Stimulated activated CD8-positive, alpha-beta memory T cell treated with anti-CD3 and anti-CD28 coated beads, Interleukin-12 subunit alpha, Interleukin-12 subunit beta, amount 100 ng/mL, for 24 hours (primary cell): ENCODE results near the gene ZC3H12D.
"Not testable (repeated sequence)": the region's sequence is repeated elsewhere in the genome, so short reads cannot be mapped to it uniquely, and the experiment has no call there.

Source experiments
- DNase-seq: peaks from one replicate; pipeline ENCODE4 v3.0.0-alpha.2; 2020; ENCODE audit errors: extremely low read depth

ZC3H12D gene

DNA sequence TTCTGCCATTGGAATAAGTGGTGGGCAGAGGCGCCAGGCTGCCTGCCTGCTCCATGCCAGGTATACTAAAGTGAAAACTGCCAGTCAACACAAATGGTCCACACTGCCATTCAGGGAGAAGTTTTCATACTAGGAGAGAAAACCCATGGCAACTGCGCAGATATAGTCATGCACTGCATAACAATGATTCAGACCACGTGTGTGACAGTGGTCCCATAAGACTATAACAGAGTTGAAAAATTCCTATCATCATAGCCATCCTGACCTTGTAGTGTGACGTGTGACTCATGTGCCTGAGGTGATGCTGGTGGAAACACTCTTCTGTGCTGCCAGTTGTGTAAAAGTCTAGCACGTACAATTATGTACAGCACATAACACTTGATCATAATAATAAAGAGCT is 25.1 kb downstream of the ZC3H12D start:
- DNase-seq: no peak

DNA sequence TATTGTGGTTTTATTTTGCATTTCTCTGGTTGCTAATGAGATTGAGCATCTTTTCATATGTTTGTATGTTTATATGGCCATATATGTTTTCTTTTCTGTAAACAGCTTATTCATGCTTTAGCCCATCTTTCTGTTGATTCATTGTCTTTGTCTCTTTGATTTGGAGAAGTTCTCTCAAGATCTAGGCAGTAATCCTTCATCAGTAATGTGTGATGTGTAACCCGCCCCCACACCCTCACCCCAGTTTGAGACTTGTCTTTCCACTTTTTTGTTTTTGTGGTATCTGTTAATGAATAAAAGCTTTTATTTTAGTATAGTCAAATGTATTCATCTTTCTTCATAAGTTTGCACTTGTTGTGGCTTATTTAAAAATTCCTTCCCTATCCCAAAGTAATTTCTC is 26.0 kb downstream of the ZC3H12D start:
- DNase-seq: no peak

DNA sequence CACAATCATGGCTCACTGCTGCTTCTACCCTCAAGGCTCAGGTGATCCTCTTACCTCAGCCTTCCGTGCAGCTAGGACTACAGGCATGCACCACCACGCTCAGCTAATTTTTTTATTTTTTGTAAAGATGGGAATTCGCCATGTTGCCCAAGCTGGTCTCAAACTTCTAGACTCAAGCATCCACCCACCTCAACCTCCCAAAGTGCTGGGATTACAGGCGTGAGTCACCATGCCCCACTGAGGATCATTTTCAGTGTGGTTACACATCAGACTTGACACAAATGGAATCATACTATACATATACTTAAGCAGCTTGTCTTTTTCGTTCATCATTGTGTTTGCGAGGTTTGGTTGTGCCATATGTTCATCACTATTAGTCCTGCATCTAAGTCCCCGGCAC is 26.6 kb downstream of the ZC3H12D start:
- no peak for DNase-seq

DNA sequence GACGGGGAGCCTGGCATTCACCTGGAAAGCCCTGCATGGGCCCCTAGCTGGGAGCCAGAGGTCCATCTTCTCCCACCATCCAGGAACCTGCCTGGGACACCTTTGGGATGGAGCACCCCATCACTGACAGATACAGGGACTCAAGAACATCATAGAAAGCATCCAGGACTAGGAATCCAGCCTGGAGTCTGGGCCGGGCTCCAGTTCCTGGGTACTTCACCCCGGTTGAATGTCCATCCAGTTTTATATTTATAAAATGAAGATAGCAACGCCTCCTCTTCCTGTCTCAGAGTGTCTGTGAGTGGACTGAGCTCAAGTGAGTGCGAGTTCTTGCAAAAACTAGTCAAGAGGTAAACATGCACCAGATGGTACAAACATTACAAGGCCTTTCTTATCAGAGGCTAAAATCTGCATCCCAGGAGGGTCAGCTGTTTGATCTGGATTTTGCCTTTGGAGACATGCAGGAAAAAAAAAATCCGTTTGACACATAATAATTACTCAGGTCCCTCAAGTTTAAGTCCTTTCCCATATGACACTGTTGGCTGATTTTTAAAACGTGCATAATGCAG is 27.4 kb downstream of the ZC3H12D start:
- DNase-seq: no peak

DNA sequence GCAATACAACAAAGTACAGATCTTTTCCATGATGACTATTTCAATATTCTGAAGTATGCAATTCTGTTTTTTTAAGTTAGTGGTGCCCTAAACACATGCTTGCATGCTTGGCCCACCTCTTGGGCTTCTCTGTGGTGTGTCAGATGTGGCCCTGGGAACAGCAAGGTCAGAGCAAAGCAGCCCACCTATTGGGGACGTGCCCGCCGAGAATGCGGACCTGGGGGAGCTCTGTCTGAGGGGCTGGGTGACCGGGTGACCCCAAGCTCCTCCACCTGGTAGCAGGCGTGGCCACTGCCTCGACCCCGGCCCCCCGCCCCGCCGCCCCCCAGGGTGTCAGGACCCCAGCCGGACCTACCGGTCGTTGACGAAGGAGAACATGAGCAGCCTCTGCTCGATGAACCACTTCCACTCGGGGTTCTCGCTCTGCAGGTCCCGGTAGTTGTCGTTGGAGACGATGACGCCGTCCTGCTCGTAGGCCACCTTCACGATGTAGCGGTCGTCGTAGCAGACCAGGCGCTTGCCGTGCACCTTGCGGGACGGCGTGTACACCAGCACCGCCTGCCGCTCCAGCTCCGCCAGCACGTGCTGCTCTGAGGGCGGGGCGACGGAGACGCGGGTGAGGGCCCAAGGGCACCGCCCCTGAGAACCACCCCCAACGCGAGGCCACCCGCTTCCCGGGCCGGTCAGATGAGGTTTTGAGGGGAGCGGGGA is 28.3 kb downstream of the ZC3H12D start:
- DNase-seq: no peak

DNA sequence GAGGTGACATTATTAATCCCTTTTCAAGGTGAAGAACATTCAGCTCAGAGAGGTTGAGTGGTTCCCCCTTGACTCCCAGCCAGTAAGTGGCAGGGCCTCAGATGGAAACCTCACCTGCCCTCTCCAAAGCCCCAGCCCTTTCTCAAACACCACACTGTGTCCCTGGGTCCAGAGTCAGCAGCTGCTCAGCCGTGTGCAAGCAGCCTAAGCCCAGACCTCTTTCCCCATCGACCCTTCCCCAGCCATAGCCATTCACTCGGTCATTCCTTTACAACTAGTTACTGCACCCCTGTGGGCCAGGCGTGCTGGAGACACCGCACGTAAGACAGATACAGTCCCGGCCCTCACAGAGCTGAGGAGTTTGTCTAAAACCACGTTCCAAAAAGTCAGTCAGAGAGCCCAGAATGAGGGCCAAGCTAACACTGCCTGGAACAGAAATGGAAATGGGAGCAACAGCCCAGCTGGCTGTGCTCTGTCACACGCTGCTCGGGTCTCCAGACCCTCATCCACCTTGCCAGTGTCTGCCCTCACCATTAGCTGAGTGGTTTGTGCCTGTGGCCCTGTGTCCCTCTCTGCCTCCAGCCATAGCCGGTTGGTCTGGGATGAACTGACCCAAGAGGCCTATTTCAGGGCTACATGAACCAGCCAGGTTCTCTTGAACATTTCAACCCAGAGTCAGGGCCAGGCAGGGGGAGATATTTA is 29.6 kb downstream of the ZC3H12D start:
- no peak for DNase-seq

DNA sequence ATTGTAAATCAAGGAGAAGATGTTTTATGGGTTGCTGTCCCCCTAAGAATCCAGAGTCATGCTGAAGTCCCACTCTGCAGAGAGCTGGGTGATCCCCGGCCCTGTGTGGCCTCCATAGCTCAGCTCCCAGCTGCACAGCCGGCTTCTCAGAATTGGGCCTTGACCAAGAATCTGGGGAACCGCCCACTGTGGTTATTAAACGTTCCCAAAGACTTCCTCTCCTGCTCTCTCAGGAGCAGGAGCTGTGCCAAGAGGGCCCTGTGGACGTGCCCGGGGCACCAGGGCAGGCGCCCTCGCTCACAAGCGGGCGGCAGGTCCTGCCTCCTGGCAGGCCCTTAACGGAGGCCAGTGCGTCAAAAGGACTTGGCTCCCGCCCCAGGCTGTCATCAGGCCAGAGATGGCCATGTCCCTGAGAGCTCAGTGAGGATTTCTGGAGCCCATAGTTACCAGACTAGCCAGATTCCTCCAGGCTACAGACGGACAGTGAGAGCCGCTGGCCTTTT is 30.4 kb downstream of the ZC3H12D start:
- no peak for DNase-seq

DNA sequence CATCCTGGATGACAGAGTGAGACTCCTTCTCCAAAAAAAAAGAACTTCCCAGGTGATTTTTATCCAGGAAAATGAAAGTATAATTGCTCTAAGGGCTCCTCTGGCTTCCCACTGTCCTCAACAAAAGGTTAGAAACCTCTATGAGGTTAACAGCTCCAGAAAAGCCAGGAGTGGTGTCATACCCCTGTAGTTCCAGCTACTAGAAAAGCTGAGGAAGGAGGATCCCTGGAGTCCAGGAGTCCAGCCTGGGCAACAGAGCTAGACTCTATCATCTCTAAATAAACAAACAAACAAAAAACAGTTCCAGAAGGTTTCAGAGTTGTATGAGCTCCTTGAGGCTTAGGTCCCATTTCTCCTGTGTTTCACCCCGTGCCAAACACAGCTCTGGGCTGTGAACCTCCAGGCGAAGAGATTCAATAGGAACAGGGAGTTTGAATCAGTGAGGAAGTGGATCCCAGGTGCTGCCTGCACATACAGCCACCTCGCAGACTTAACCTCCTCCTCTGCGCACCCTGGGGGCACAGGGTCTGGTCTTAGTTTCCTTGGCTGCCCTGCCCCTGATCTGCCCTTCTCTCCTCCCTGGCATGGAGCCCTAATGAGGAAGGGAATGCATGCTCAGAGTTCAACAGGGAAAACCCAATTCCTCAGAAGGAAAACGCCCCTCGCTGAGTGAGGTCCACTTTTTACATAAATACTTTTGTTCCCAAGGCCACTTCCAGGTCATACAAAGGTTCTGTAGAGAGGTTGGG is 31.0 kb downstream of the ZC3H12D start:
- DNase-seq: no peak

DNA sequence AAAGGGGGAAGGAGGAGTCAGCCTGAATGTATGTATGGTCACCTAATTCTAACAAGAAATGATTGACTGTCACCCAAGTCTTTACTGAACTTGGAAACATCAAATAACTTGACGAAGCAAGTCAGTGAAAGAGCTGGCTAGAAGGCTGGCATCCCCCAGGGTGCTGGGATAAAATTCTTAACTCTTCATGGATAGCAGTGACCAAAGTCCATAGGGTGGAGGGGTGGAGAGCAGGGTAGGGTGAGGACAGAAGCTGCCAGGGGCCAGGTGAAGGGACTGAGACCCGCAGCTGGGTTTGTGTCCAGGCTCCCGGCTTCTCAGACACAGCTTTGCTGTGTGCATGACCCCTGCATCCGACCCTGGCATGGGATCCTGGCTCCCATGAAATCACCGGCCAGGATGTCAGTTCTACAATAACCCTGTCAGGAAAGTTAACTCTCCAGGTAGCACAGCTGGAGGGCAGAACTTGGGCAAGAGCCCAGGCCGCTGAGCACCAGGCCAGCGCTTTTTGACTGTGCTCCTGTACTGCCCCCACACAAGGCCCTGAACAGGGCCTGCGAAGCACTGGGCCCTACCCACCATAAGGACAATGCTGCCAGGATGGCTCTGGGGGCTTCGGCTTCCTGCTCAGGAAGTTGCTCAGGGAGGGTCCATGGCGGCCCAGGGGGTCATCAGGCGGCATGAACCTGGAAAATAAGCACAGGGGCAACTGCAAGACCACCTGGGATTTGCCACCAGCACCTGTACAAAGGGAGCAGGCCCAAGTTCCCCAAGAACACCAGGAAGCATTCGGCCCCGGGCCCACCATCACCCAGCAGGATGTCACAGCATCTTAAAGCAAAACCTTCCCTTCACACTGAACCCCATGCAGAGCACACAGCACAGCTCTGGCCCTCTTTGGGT is 32.5 kb downstream of the ZC3H12D start:
- no peak for DNase-seq

DNA sequence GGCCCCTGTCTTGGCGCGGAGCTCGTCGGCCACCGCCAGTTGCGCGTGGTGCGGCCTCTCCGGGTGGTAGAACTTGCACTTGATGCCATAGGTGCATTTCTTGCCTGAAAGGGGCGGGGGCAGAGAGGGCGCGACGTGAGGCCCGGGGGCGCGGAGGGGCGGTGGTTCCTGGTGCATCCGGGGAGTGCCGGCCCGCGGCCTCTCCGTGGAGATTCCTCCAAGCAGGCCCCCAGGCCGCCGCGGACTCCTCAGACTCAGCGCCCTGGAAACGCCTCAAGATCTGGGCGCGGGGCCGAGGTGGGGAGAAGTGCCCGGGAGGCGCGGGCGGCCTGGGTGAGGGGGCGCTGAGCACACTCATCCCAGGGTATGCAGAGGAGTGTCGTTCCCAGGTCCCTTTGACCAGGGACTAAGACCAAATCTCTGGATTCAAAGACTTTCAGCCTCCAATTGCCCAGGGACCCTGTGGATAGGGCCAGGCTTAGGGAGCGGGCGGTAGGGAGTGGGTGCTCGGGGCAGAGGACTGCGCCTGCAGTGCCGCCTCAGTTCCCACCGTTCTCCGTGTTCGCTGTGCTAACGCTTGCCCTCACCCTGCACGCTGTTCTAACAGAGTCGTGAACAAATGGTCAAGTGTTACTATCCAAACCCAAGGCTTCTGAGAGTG is 33.3 kb downstream of the ZC3H12D start:
- no peak for DNase-seq

DNA sequence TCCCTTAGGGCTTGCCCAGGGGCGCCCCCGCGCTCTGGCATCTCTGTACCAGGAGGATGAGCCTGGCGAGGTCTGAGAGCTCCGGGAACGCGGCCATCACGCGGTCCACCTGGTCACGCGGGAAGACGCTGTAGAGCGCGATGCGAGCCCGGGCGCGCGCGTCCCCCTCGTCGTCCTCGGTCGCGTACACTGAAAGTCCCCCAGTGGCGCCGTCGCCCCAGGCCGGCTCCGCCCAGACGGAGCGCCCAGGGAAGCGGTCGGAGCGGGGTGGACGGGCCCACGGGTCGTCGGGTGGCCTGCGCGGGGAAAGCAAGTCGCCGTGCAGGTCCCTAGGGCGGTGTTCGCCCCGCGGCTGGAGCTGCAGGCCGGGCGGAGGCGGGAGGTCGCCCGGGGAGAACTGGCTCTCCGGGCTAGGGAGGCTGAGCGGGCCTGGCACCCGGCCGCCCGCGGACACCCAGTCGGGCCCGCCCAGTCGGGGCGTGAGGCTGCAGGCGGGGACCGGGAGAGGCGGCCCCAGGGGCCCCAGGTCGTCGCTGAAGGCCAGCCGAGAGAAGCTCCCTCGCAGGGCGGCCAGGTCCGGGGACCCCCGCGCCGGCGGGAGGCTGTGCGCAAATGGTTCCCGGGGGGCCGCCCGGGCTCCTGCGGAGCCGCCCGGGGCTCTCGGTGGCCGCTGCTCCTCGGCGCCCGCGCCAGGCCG is 34.0 kb downstream of the ZC3H12D start:
- no peak for DNase-seq

DNA sequence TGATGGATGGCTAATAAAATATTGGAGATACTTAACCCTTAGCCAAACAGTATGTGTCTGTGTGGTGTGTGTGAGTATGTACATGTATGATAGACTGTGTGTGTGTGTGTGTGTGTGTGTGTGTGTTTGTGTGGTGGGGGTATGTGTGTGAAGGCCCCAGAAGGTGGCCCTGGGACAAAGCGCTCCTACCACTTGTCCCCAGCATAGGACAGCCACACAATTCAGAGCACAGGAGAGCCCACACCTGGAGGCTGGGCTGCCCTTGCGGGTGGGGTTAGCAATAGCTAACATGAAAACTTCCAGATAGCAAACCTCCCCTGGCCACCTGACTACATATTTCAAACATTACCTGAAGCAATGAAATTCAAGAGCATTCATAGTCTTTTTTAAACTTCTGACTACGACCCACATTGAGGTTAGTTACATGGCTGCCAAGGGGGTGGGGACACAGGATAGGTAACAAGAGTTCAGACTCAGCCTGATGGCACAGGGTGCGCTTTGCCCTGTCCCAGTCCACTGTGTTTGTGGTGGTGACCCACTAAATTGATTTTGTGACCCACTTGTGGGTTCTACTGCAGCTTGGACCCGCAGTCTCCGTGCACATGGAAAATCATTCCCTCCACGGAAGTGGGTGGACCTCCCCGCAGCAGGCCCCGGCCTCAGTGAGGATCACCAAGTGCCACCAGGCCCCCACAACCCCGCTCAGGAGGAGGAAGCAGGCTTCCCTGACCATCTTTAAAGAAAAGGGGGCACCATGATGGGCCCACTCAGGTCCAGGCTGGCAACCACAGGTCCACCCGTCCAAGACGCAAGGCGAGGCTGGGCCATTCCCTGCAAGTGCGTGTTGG is 34.8 kb downstream of the ZC3H12D start:
- DNase-seq: no peak

DNA sequence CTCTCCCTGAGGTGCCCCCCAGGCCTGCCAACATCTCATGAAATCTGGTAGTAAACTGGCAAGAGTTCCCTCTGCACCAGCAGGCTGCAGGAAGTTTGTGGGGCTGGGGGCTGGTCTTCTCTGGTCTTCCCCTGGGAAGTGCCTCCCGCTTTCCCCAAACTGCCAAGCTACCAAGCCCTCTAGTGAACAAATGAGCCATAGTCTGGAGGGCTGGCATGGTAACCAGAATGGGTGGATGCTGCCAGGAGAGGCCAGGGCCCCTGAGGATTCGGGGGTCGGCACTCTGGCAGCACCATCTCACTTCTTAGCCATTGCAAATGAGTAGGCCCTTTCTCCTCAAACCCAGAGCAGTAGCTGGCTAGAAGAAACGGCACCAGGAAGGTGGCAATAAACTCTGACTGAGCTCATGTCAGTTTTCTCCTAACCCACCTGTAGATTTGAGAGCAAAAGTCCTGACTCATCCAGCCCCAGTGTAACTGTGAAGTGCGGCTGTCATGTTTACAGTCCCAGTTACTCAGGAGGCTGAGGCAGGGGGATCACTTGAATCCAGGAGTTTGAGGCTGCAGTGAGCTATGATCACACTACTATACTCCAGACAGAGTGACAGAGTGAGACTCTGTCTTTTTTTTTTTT is 35.9 kb downstream of the ZC3H12D start:
- DNase-seq: no peak

DNA sequence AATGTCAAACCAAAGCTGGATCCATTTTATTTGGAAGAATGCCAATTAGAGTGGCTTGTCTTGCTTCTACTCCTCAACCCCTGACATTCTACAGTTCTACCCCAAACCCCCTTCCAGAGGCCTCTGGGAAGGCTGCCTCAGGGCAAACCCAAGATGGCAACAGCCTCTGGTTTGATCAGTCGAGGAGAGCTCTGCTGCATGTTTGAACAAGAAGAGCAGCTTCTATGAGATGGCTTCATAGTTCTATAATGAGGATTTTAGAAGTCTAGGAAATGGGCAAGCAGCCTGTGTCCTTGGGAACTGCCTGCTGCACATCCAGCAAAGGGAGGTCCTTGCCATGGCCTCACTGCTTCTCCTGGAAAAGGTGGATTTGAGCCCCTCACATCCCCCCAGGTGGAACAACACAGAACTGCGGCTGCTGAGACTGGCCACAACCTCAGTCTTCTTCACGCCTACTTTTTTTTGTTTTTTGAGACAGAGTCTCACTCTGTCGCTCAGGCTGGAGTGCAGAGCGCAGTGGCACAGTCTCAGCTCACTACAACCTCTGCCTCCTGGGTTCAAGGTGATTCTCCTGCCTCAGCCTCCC is 37.9 kb downstream of the ZC3H12D start:
- DNase-seq: no peak

DNA sequence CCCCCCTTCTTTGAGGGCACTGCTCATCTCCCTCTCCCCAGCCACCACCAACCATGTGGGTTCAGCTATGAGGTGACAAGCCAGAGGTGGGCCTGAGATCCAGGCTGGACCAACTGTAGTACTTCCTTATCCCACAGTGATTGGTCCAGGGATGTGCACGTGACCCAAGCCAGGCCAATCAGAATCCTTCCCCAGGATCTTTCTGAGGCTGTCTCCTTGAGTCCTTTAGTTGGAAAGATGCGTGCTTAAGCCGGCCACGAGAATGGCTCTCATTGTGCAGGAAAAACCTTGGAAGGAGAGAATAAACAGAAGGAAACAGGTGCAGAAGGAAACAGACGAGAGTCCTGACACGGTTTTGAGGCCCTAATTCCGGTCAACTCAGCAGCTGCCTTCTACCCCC is 39.2 kb downstream of the ZC3H12D start:
- no peak for DNase-seq

DNA sequence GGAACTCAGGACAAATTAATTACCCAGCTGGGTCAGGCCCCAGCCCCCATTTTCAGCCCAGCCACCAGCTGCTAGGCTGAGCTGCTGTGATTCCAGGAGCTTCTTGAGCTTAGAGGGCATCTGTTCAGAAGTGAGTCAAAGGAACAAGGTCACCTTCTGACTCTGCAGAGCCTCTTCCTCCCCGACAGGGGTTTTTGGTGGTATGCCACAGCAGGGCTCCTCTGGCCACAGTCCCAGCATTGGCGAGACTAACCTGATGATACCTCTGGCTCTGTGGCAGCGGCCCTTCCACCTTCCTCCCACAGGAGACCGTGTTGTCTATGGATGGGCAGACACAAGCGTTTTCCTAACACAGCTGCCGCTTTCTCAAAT is 39.7 kb downstream of the ZC3H12D start:
- no peak for DNase-seq

DNA sequence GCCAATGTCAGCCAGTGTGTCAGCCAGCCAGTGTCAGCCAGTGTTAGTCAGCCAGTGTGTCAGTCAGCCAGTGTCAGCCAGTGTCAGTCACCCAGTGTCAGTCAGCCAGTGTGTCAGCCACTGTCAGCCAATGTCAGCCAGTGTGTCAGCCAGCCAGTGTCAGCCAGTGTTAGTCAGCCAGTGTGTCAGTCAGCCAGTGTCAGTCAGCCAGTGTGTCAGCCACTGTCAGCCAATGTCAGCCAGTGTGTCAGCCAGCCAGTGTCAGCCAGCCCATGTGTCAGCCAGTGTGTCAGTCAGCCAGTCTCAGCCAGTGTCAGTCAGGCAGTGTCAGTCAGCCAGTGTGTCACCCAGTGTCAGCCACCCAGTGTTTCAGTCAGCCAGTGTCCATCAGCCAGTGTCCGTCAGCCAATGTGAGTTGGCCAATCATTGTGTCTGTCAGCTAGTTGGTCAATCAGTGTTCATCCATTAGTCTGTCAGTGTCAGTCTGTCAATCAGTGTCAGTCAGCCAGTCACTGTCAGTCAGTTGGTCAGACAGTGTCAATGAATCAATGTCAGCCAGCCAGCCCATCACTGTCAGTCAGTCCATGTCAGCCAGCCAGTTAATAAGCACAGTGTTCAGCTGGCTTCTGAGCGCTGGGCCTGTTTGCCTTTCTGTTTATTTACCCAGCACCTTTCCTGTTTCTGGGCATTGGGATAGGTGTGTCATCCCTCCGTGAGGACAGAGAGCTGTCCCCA is 40.3 kb downstream of the ZC3H12D start:
- not testable (repeated sequence) for DNase-seq
